GM12872 (cell line): ENCODE data around the gene C17orf107.
A peak's percentile ranks its signal among the peaks of the same experiment; 100 is the strongest.

Experiments
- TF ChIP-seq, protein P1 (sequence below): IDR thresholded peaks from 3 replicates; pipeline ENCODE4 v1.5.1; 2011; ENCODE audit warnings: low read depth, mild to moderate bottlenecking, low read length, moderate library complexity; ENCODE audit not compliant: insufficient read depth

Gene C17orf107

DNA sequence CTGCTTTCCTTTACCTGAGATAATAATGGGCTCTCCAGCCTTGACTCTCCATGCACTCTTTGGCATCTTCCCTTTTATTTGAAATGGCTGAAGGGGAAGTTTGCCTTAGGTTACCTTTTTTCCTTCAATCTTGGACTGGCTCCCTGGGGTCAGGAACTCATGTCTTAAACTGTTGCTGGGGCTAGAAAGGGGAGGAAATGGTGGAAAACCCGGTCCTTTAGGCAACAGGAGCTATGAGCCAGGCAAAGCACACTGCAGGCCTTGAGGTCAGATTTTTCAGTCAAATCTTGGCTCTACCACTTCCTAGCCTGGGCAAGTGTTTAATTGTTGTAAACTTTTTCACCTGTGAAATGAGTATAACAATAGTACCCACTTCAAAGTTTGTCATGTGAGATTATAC lies 36.0 kb upstream of the C17orf107 start:
- TF ChIP-seq, protein P1, sequence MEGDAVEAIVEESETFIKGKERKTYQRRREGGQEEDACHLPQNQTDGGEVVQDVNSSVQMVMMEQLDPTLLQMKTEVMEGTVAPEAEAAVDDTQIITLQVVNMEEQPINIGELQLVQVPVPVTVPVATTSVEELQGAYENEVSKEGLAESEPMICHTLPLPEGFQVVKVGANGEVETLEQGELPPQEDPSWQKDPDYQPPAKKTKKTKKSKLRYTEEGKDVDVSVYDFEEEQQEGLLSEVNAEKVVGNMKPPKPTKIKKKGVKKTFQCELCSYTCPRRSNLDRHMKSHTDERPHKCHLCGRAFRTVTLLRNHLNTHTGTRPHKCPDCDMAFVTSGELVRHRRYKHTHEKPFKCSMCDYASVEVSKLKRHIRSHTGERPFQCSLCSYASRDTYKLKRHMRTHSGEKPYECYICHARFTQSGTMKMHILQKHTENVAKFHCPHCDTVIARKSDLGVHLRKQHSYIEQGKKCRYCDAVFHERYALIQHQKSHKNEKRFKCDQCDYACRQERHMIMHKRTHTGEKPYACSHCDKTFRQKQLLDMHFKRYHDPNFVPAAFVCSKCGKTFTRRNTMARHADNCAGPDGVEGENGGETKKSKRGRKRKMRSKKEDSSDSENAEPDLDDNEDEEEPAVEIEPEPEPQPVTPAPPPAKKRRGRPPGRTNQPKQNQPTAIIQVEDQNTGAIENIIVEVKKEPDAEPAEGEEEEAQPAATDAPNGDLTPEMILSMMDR: no peak

DNA sequence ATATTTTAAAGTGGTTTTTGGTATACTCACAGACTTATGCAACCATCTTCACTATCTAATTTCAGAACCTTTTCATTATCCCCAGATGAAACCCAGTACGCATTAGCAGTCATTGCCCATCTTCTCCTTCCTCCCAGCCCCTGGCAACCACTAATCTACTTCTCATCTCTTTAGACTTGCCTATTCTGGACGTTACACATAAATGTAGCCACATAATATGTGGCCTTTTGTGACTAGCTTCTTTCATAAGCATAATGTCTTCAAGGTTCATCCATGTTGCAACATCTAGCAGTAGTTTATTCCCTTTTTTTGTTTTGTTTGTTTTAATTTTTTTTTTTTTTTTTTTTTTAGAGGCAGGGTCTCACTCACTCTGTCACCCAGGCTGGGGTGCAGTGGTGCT lies 28.5 kb upstream of the C17orf107 start:
- TF ChIP-seq, protein P1: no peak

DNA sequence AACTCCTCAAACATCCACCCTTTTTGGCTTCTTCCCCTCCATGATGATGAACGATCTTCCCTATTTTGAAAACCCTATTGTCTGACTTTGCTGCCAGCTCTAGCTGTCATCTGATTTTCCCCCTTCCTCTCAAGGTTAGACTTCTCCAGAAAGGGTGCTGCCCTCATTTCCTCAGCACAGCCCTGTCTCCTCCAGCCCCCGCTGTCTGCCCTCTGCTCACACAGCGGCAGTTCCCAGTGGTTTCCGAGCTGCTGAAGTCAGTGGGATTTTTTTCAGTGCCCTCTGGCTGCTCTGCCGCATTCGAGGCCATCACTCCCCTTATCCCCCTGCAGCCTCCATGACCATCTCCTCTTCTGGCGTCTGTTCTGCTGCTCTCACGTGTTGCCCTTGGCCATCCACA lies 26.6 kb upstream of the C17orf107 start:
- TF ChIP-seq, protein P1: no peak

DNA sequence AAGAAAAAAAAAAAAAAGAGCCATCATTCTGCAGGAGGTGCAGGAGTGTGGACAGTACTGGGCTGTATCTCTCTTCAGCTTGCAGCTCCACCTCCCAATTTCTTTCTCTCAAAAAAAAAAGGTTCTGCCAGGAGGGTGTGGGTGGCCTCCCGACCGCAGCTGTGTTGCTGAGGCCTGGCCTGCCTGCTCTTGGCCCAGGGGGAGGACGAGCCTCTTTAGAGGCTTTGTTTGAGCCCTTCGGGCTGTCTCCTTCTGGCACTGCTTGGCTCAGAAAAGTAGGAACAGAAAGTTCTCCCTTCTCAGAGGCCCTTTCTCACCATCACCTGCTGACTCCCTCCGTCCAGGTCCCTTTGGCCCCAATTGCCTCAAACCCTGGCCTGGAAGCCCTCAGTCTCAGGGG lies 22.2 kb upstream of the C17orf107 start:
- TF ChIP-seq, protein P1: no peak

- TF ChIP-seq, protein P1: no peak
These were observed 19.7 kb upstream of the C17orf107 start for GRCh38 chr17:4879601-4880000.

DNA sequence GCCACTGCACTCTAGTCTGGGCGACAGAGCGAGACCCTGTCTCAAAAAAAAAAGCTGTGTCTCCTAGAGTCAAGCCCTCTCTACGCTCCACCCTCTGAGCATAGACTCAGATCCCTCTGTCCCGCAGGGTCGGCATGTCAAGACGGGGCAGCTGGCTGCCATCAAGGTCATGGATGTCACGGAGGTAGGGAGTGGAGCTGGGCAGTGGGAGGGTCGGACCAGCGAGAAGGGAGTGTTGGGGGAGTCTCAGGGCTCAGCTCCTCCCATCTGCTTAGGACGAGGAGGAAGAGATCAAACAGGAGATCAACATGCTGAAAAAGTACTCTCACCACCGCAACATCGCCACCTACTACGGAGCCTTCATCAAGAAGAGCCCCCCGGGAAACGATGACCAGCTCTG lies 18.5 kb upstream of the C17orf107 start:
- TF ChIP-seq, protein P1: no peak

- TF ChIP-seq, protein P1: peak; percentile 89
These were observed 17.4 kb upstream of the C17orf107 start for GRCh38 chr17:4881761-4882555.
